Measurements from ENCODE around the gene WASF2.
A peak's percentile ranks its signal among the peaks of the same experiment; 100 is the strongest.
"Not testable (repeated sequence)": the region's sequence is repeated elsewhere in the genome, so short reads cannot be mapped to it uniquely, and the experiment has no call there.

WASF2 gene

GRCh38 chr1:27496604-27497155, 6.7 kb upstream of the WASF2 start:
- DNase-seq = no peak

- no peak for DNase-seq
These were observed 2.8 kb upstream of the WASF2 start for GRCh38 chr1:27492796-27493195.

GRCh38 chr1:27491748-27492700, 2.1 kb upstream of the WASF2 start:
- DNase-seq = peak; percentile 29 to 42

GRCh38 chr1:27489501-27489972, 430 bp downstream of the WASF2 start:
- DNase-seq = peak in 1 of 2 donors; percentile 41

GRCh38 chr1:27487966-27488884, 1.7 kb downstream of the WASF2 start:
- DNase-seq = peak; percentile 89 to 91

- DNase-seq = no peak
These were observed 4.6 kb downstream of the WASF2 start for GRCh38 chr1:27485363-27485762.

- DNase-seq = no peak
These were observed 6.3 kb downstream of the WASF2 start for GRCh38 chr1:27483659-27484058.

GRCh38 chr1:27481994-27482620, 7.9 kb downstream of the WASF2 start:
- DNase-seq = no peak

- peak in 1 of 2 donors; percentile 16 for DNase-seq
These were observed 11.9 kb downstream of the WASF2 start for GRCh38 chr1:27478098-27478497.

- DNase-seq = no peak
These were observed 13.7 kb downstream of the WASF2 start for GRCh38 chr1:27476237-27476636.

- no peak for DNase-seq
These were observed 14.2 kb downstream of the WASF2 start for GRCh38 chr1:27475720-27476119.

- DNase-seq = no peak
These were observed 16.2 kb downstream of the WASF2 start for GRCh38 chr1:27473755-27474154.

- not testable (repeated sequence) for DNase-seq
These were observed 17.9 kb downstream of the WASF2 start for GRCh38 chr1:27472098-27472497.

GRCh38 chr1:27471477-27471876, 18.5 kb downstream of the WASF2 start:
- peak; percentile 37 to 54 for DNase-seq

GRCh38 chr1:27469334-27469733, 20.6 kb downstream of the WASF2 start:
- DNase-seq = no peak

- not testable (repeated sequence) for DNase-seq
These were observed 21.6 kb downstream of the WASF2 start for GRCh38 chr1:27468378-27468777.

- DNase-seq = no peak
These were observed 24.9 kb downstream of the WASF2 start for GRCh38 chr1:27464926-27465647.

- peak in 1 of 2 donors; percentile 34 for DNase-seq
These were observed 26.1 kb downstream of the WASF2 start for GRCh38 chr1:27463916-27464315.

- DNase-seq = not testable (repeated sequence)
These were observed 31.4 kb downstream of the WASF2 start for GRCh38 chr1:27458521-27458920.

GRCh38 chr1:27455139-27455811, 34.7 kb downstream of the WASF2 start:
- no peak for DNase-seq

- no peak for DNase-seq
These were observed 35.4 kb downstream of the WASF2 start for GRCh38 chr1:27454610-27455009.

Measured in inflammatory macrophage (primary cell).